HUES64 (cell line): ENCODE results near the gene JOSD2. TPM values are rescaled to one million over a fixed set of nuclear protein-coding genes. Genes with fewer than 3 reads are reported as not detected.

ENCODE experiments used
- H3K27ac ChIP-seq: 2 replicates; pipeline ENCODE4 v1.7.0; 2013; ENCODE audit warnings: low read depth, low read length, inconsistent platforms
- H3K27me3 ChIP-seq: 2 replicates; pipeline ENCODE4 v1.6.1; 2013; ENCODE audit warnings: mild to moderate bottlenecking, low read length; ENCODE audit not compliant: insufficient read depth
- H3K36me3 ChIP-seq: 2 replicates; pipeline ENCODE4 v1.6.1; 2013; ENCODE audit warnings: mild to moderate bottlenecking, low read length; ENCODE audit not compliant: insufficient read depth
- H3K4me1 ChIP-seq: 2 replicates; pipeline ENCODE4 v1.6.1; 2013; ENCODE audit warnings: mild to moderate bottlenecking, low read length, moderate library complexity; ENCODE audit not compliant: insufficient read depth
- H3K4me3 ChIP-seq: 2 replicates; pipeline ENCODE4 v1.5.1; 2013; ENCODE audit warnings: mild to moderate bottlenecking, low read length, moderate library complexity
- H3K9ac ChIP-seq: 2 replicates; pipeline ENCODE4 v1.6.1; 2013; ENCODE audit warnings: mild to moderate bottlenecking, low read depth, low read length
- H3K9me3 ChIP-seq: 2 replicates; pipeline ENCODE4 v1.6.1; 2013; ENCODE audit warnings: low read depth, low read length; ENCODE audit not compliant: insufficient read depth
- WGBS: fragments of 150-250, 120-280 bp; methylation state at CpG from one replicate; pipeline ENCODE4 v1.1.7; 2013; ENCODE audit warnings: missing lambda C conversion rate; 5-methylcytosine and 5-hydroxymethylcytosine counted together
- polyA plus RNA-seq, 2 experiments: library from polyadenylated mRNA; stranded (reverse); fragments of 50-300 nt; gene quantifications; one replicate each; pipeline ENCODE4 v1.2.3, GENCODE V29; 2013

Gene JOSD2
- 4.0 TPM for polyA plus RNA-seq (2013, experiment 1 of 2)
- polyA plus RNA-seq (2013, experiment 2 of 2): 3.7 TPM

- 0 out of 2 replicates have a peak, but pooled peaks cover 3% of the 10 kb centered on the region for H3K9me3 ChIP-seq
- H3K4me3 ChIP-seq: peak within 1 kb of the TSS; percentile 53
- no peaks in the 10 kb centered on the region for H3K4me1 ChIP-seq
- 53% methylated on average over 69 of the region's 69 CpGs for WGBS
- no peaks in the 10 kb centered on the region for H3K36me3 ChIP-seq
- H3K27me3 ChIP-seq: peaks cover 3% of the 10 kb centered on the region; the same call in 1 of the 2 replicates
- H3K9ac ChIP-seq: peak within 1 kb of the TSS; percentile 38
- peak within 1 kb of the TSS; percentile 9; the same call in 1 of the 2 replicates for H3K27ac ChIP-seq
These were observed at the start of gene JOSD2 for GRCh38 chr19:50511069-50511822. TSS of gene JOSD2 (minus strand) at chr19:50511191. CDS start at chr19:50510431, 760 bp downstream.

- 75% methylated on average over 10 of the region's 10 CpGs for WGBS
- peaks cover 27% of the 10 kb centered on the region for H3K27me3 ChIP-seq
- no peaks in the 10 kb centered on the region for H3K4me1 ChIP-seq
- H3K4me3 ChIP-seq: no peak overlapping the region
- H3K27ac ChIP-seq: no peak overlapping the region
- no peak overlapping the region for H3K9ac ChIP-seq
- H3K9me3 ChIP-seq: peaks cover 15% of the 10 kb centered on the region; the same call in 1 of the 2 replicates
- no peaks in the 10 kb centered on the region for H3K36me3 ChIP-seq
These were observed 48.6 kb upstream of the JOSD2 start for GRCh38 chr19:50559636-50560035.

- Histone ChIP-seq H3K36me3 (no peaks in the 10 kb centered on the region), H3K27me3 (peaks cover 25% of the 10 kb centered on the region), H3K27ac (no peak overlapping the region), H3K9ac (no peak overlapping the region), H3K4me1 (no peaks in the 10 kb centered on the region), H3K4me3 (no peak overlapping the region), H3K9me3 (peaks cover 12% of the 10 kb centered on the region; the same call in 1 of the 2 replicates)
- WGBS: 91% methylated on average over 13 of the region's 13 CpGs
These were observed 47.5 kb upstream of the JOSD2 start for GRCh38 chr19:50558449-50558848.

- Histone ChIP-seq H3K36me3 (no peaks in the 10 kb centered on the region), H3K4me1 (no peaks in the 10 kb centered on the region), H3K27me3 (peaks cover 28% of the 10 kb centered on the region), H3K9ac (no peak overlapping the region), H3K4me3 (no peak overlapping the region), H3K27ac (no peak overlapping the region), H3K9me3 (peaks cover 10% of the 10 kb centered on the region; the same call in 1 of the 2 replicates)
- WGBS: 90% methylated on average over 4 of the region's 4 CpGs
These were observed 47.0 kb upstream of the JOSD2 start for GRCh38 chr19:50558039-50558438.

GRCh38 chr19:50557009-50557613 lies 46.1 kb upstream of the JOSD2 start:
- Histone ChIP-seq H3K9ac (no peak overlapping the region), H3K4me1 (no peaks in the 10 kb centered on the region), H3K27ac (no peak overlapping the region), H3K27me3 (peaks cover 38% of the 10 kb centered on the region), H3K4me3 (peak overlapping the region; percentile 63), H3K36me3 (no peaks in the 10 kb centered on the region), H3K9me3 (peaks cover 13% of the 10 kb centered on the region; the same call in 1 of the 2 replicates)
- 57% methylated on average over 17 of the region's 20 CpGs for WGBS

GRCh38 chr19:50556282-50557008 lies 45.5 kb upstream of the JOSD2 start:
- H3K27ac ChIP-seq: no peak overlapping the region

GRCh38 chr19:50555450-50556281 lies 44.7 kb upstream of the JOSD2 start:
- Histone ChIP-seq H3K36me3 (no peaks in the 10 kb centered on the region), H3K9ac (no peak overlapping the region), H3K9me3 (peaks cover 13% of the 10 kb centered on the region; the same call in 1 of the 2 replicates), H3K4me1 (no peaks in the 10 kb centered on the region), H3K27me3 (peaks cover 52% of the 10 kb centered on the region), H3K27ac (no peak overlapping the region), H3K4me3 (peak overlapping the region; percentile 63)
- 62% methylated on average over 27 of the region's 28 CpGs for WGBS

More at GRCh38 chr19:50556282-50557008, 45.5 kb upstream of the JOSD2 start:
- Histone ChIP-seq H3K4me3 (peak overlapping the region; percentile 63), H3K4me1 (no peaks in the 10 kb centered on the region), H3K36me3 (no peaks in the 10 kb centered on the region), H3K27me3 (peaks cover 44% of the 10 kb centered on the region), H3K9me3 (peaks cover 13% of the 10 kb centered on the region; the same call in 1 of the 2 replicates), H3K9ac (no peak overlapping the region)
- WGBS: 48% methylated on average over 38 of the region's 39 CpGs

GRCh38 chr19:50555033-50555432 lies 44.0 kb upstream of the JOSD2 start:
- peaks cover 58% of the 10 kb centered on the region for H3K27me3 ChIP-seq
- peaks cover 10% of the 10 kb centered on the region; the same call in 1 of the 2 replicates for H3K9me3 ChIP-seq
- no peaks in the 10 kb centered on the region for H3K4me1 ChIP-seq
- 84% methylated on average over 12 of the region's 12 CpGs for WGBS
- H3K27ac ChIP-seq: no peak overlapping the region
- H3K36me3 ChIP-seq: no peaks in the 10 kb centered on the region
- H3K4me3 ChIP-seq: no peak overlapping the region
- H3K9ac ChIP-seq: no peak overlapping the region

GRCh38 chr19:50554212-50554611 lies 43.2 kb upstream of the JOSD2 start:
- Histone ChIP-seq H3K9ac (no peak overlapping the region), H3K27me3 (peaks cover 61% of the 10 kb centered on the region), H3K27ac (no peak overlapping the region), H3K4me3 (no peak overlapping the region), H3K36me3 (no peaks in the 10 kb centered on the region), H3K9me3 (peaks cover 7% of the 10 kb centered on the region; the same call in 1 of the 2 replicates), H3K4me1 (no peaks in the 10 kb centered on the region)
- WGBS: 89% methylated on average over 10 of the region's 10 CpGs

GRCh38 chr19:50553134-50553703 lies 42.2 kb upstream of the JOSD2 start:
- no peak overlapping the region for H3K9ac ChIP-seq
- WGBS: 78% methylated on average over 19 of the region's 19 CpGs
- H3K36me3 ChIP-seq: no peaks in the 10 kb centered on the region
- H3K27ac ChIP-seq: no peak overlapping the region
- H3K4me1 ChIP-seq: no peaks in the 10 kb centered on the region
- peaks cover 6% of the 10 kb centered on the region; the same call in 1 of the 2 replicates for H3K9me3 ChIP-seq
- peaks cover 61% of the 10 kb centered on the region for H3K27me3 ChIP-seq
- H3K4me3 ChIP-seq: no peak overlapping the region
